K562 (cell line): ENCODE results near the gene PSMC2. TPM values are rescaled to one million over a fixed set of nuclear protein-coding genes. Genes with fewer than 3 reads are reported as not detected.

ENCODE experiments used
- BDP1 ChIP-seq: IDR thresholded peaks from 3 replicates; pipeline ENCODE4 v1.6.1; 2011; ENCODE audit not compliant: insufficient read length, insufficient read depth
- BRD4 ChIP-seq: fragments of 200-600 bp; sonication (generic); IDR thresholded peaks from 2 replicates; pipeline ENCODE4 v1.6.1; 2017; ENCODE audit warnings: inconsistent platforms
- DDX20 ChIP-seq: fragments of 450-650 bp; IDR thresholded peaks from 2 replicates; pipeline ENCODE4 v1.6.1; 2016; ENCODE audit warnings: missing genetic modification characterization, low read depth, mild to moderate bottlenecking, missing compliant biosample characterization, moderate library complexity
- E2F4 ChIP-seq: sonication (generic); formaldehyde crosslinking; IDR thresholded peaks from 2 replicates; pipeline ENCODE4 v1.8.0; 2022; ENCODE audit warnings: mild to moderate bottlenecking, low read depth, missing genetic modification reagents
- GABPA ChIP-seq: fragments of 200-800 bp; sonication (Bioruptor generic); conservative IDR thresholded peaks from 2 replicates; pipeline ENCODE4 v1.6.1; 2016; ENCODE audit warnings: low read depth, missing genetic modification characterization, missing compliant biosample characterization
- HDGF ChIP-seq: fragments of 450-650 bp; IDR thresholded peaks from 2 replicates; pipeline ENCODE4 v1.6.1; 2016
- KAT7 ChIP-seq: sonication (generic); formaldehyde crosslinking; IDR thresholded peaks from 2 replicates; pipeline ENCODE4 v1.8.0; 2022; ENCODE audit warnings: missing genetic modification reagents, mild to moderate bottlenecking, borderline replicate concordance
- KDM1A ChIP-seq, 2 experiments: fragments of 450-650 bp; IDR thresholded peaks; 2 replicates each; pipeline ENCODE4 v1.6.1; 2016; ENCODE audit warnings: mild to moderate bottlenecking in 2 of 2
- KDM5B ChIP-seq: fragments of 200-600 bp; sonication (generic); IDR thresholded peaks from 2 replicates; pipeline ENCODE4 v1.6.1; 2012; ENCODE audit warnings: low read depth, mild to moderate bottlenecking, moderate library complexity, low read length, control low read depth, inconsistent platforms; ENCODE audit not compliant: insufficient replicate concordance
- MYNN ChIP-seq, 2 experiments: sonication (generic); formaldehyde crosslinking in 1 of 2; IDR thresholded peaks; 2 replicates each; pipeline versions ENCODE4 v1.5.0 to v1.6.1; 2016 to 2020; ENCODE audit warnings: antibody characterized with exemption in 1 of 2, missing genetic modification reagents in 1 of 2
- NFYB ChIP-seq: IDR thresholded peaks from 2 replicates; pipeline ENCODE4 v1.6.1; 2011; ENCODE audit warnings: mild to moderate bottlenecking, moderate library complexity; ENCODE audit not compliant: insufficient read length; ENCODE audit errors: extremely low read depth
- NR2C1 ChIP-seq, 2 experiments: fragments of 450-650 bp; IDR thresholded peaks; 2 replicates each; pipeline ENCODE4 v1.6.1; 2017; ENCODE audit warnings: mild to moderate bottlenecking in 2 of 2, antibody characterized with exemption in 1 of 2, inconsistent platforms in 1 of 2, missing compliant biosample characterization in 1 of 2, missing genetic modification characterization in 1 of 2
- NRF1 ChIP-seq, 2 experiments: fragments of 450-650 bp; IDR thresholded peaks in 1 of 2; conservative IDR thresholded peaks in 1 of 2; 2 replicates each; pipeline ENCODE4 v1.6.1; 2014; ENCODE audit warnings: mild to moderate bottlenecking in 2 of 2
- PRMT5 ChIP-seq: sonication (generic); formaldehyde crosslinking; IDR thresholded peaks from 2 replicates; pipeline ENCODE4 v1.5.0; 2020; ENCODE audit warnings: missing genetic modification reagents
- THRB ChIP-seq: fragments of 450-650 bp; formaldehyde crosslinking; conservative IDR thresholded peaks from 2 replicates; pipeline ENCODE4 v1.4.0; 2022; ENCODE audit warnings: mild to moderate bottlenecking, missing genetic modification characterization
- TRIM28 ChIP-seq: fragments of 450-650 bp; IDR thresholded peaks from 2 replicates; pipeline ENCODE4 v1.6.1; 2017
- ZNF316 ChIP-seq: fragments of 450-650 bp; IDR thresholded peaks from 2 replicates; pipeline ENCODE4 v1.6.1; 2016
- ZNF639 ChIP-seq, 2 experiments: fragments of 200-800 bp in 1 of 2; sonication (Bioruptor generic) in 1 of 2; sonication (generic) in 1 of 2; formaldehyde crosslinking in 1 of 2; IDR thresholded peaks in 1 of 2; conservative IDR thresholded peaks in 1 of 2; 2 replicates each; pipeline versions ENCODE4 v1.5.0 to v1.6.1; 2016 to 2020; ENCODE audit warnings: missing compliant biosample characterization in 1 of 2, missing genetic modification characterization in 1 of 2, missing genetic modification reagents in 1 of 2
- ZNF668 ChIP-seq: fragments of 250-450 bp; sonication (Bioruptor Pico); IDR thresholded peaks from 2 replicates; pipeline ENCODE4 v1.8.0; 2022; ENCODE audit warnings: mild to moderate bottlenecking, inconsistent platforms
- polyA plus RNA-seq, 8 experiments: library from polyadenylated mRNA; depleted of rRNA in 4 of 8; stranded (reverse) in 5 of 8; unstranded in 3 of 8; fragments of >200 nt; fragmentation: Nextera tagmentation in 2 of 8; fragmentation: Illumina TruSeq in 1 of 8; extraction: Ambion mirVana in 2 of 8; extraction: Trizol in 1 of 8; gene quantifications; 2 replicates each; pipeline versions ENCODE4 v1.2.1 to v1.2.3, GENCODE V29; 2011 to 2014; ENCODE audit warnings: inconsistent platforms in 1 of 8, missing spikeins in 1 of 8
- total RNA-seq, 7 experiments: library from RNA; depleted of rRNA in 6 of 7; stranded (reverse); fragments of >200 nt in 6 of 7; fragmentation: Illumina TruSeq in 2 of 7; extraction: Trizol in 2 of 7; gene quantifications; 2 replicates each; pipeline versions ENCODE4 v1.2.1 to v1.2.3, GENCODE V29; 2011 to 2021; ENCODE audit warnings: low replicate concordance in 1 of 7
- TF ChIP-seq, protein P1 (sequence below): fragments of 450-650 bp; formaldehyde crosslinking; IDR thresholded peaks from 2 replicates; pipeline ENCODE4 v1.4.0; 2020; ENCODE audit warnings: mild to moderate bottlenecking, moderate library complexity
- TF ChIP-seq, protein P2 (sequence below): fragments of 450-650 bp; IDR thresholded peaks from 2 replicates; pipeline ENCODE4 v1.6.1; 2016; ENCODE audit warnings: missing biosample characterization, missing genetic modification characterization

Gene PSMC2
- total and polyA plus RNA-seq, 9 of the 15 experiments (the other 6 are each of a cell fraction or from before 2014, with no cell fraction given) = 316 to 1,105 (median 511) TPM

- peak; percentile 96 for TF ChIP-seq KDM5B
- no peak for TF ChIP-seq HDGF
- TF ChIP-seq PRMT5 (CRISPR knock-in tag) = no peak
- TF ChIP-seq MYNN (IDR thresholded peaks at IDR 0.05) = peak; percentile 68
- TF ChIP-seq MYNN (CRISPR knock-in tag; IDR thresholded peaks at IDR 0.05) = no peak
- TF ChIP-seq BDP1 = no peak
- TF ChIP-seq E2F4 (CRISPR knock-in tag) = 0 out of 2 replicates have a peak, but pooled peaks have one; percentile 66
- no peak; a peak in 1 of 4 replicates for TF ChIP-seq KDM1A (IDR thresholded peaks at IDR 0.05)
- TF ChIP-seq THRB = no peak
- TF ChIP-seq NFYB = no peak
- TF ChIP-seq, protein P1, sequence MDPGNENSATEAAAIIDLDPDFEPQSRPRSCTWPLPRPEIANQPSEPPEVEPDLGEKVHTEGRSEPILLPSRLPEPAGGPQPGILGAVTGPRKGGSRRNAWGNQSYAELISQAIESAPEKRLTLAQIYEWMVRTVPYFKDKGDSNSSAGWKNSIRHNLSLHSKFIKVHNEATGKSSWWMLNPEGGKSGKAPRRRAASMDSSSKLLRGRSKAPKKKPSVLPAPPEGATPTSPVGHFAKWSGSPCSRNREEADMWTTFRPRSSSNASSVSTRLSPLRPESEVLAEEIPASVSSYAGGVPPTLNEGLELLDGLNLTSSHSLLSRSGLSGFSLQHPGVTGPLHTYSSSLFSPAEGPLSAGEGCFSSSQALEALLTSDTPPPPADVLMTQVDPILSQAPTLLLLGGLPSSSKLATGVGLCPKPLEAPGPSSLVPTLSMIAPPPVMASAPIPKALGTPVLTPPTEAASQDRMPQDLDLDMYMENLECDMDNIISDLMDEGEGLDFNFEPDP = 0 out of 2 replicates have a peak, but pooled peaks have one; percentile 20
- TF ChIP-seq GABPA (tag) = peak; percentile 96
- TF ChIP-seq ZNF316 = 0 out of 2 replicates have a peak, but pooled peaks have one; percentile 4
- no peak for TF ChIP-seq TRIM28
- peak; percentile 97 for TF ChIP-seq BRD4
- TF ChIP-seq ZNF639 (CRISPR knock-in tag; conservative IDR thresholded peaks at IDR 0.05 in 1 of 2, IDR thresholded peaks at IDR 0.05 in 1 of 2) = peak in 1 of 2 experiments; percentile 46; a peak in 1 of 4 replicates
- peak; percentile 93 for TF ChIP-seq NR2C1 (IDR thresholded peaks at IDR 0.05)
- TF ChIP-seq NR2C1 (tag; IDR thresholded peaks at IDR 0.05) = peak; percentile 95
- no peak for TF ChIP-seq KAT7
- TF ChIP-seq NRF1 (conservative IDR thresholded peaks at IDR 0.05 in 1 of 2, IDR thresholded peaks at IDR 0.05 in 1 of 2) = peak; percentile 51 to 65
- TF ChIP-seq, protein P2, sequence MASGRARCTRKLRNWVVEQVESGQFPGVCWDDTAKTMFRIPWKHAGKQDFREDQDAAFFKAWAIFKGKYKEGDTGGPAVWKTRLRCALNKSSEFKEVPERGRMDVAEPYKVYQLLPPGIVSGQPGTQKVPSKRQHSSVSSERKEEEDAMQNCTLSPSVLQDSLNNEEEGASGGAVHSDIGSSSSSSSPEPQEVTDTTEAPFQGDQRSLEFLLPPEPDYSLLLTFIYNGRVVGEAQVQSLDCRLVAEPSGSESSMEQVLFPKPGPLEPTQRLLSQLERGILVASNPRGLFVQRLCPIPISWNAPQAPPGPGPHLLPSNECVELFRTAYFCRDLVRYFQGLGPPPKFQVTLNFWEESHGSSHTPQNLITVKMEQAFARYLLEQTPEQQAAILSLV (tag) = no peak
- no peak for TF ChIP-seq DDX20 (tag)
- TF ChIP-seq ZNF668 (CRISPR knock-in tag) = no peak
These were observed 2.8 kb upstream of the PSMC2 start, which contains the start of gene DNAJC2 (continued) for GRCh38 chr7:103344453-103345149.
